ENCODE results near the gene ANAPC15. TPM values are rescaled to one million over a fixed set of nuclear protein-coding genes. Genes with fewer than 3 reads are reported as not detected.

ANAPC15 gene
- total RNA-seq, 1 experiment from 2014 or later = 37.6 TPM

Small RNA genes within 50 kb of the gene (small RNA-seq; reads per million reads assigned to genes)
- 0 reads per million in 2 experiments for gene MIR3165

Other genes starting within 250 kb of the ANAPC15 start
- gene DEFB131B, start 234.2 kb downstream of the ANAPC15 start, total RNA-seq (2014; rRNA removed; shearing (Covaris generic)) = not detected in 2 replicates
- gene XNDC1N, start 184.1 kb downstream of the ANAPC15 start, total RNA-seq (2014; rRNA removed; shearing (Covaris generic)) = 2.0 and 3.2 TPM in 2 replicates
- gene RNF121, start 183.6 kb downstream of the ANAPC15 start, total RNA-seq (2014; rRNA removed; shearing (Covaris generic)) = 11.7 and 12.7 TPM in 2 replicates
- gene IL18BP, start 113.8 kb downstream of the ANAPC15 start, total RNA-seq (2014; rRNA removed; shearing (Covaris generic)) = 2.3 and 2.4 TPM in 2 replicates
- gene NUMA1, start 32.2 kb downstream of the ANAPC15 start, total RNA-seq (2014; rRNA removed; shearing (Covaris generic)) = 48.8 and 57.0 TPM in 2 replicates
- gene LRRC51, start 31.8 kb downstream of the ANAPC15 start, total RNA-seq (2014; rRNA removed; shearing (Covaris generic)) = 6.7 and 7.5 TPM in 2 replicates
- 49.7 and 51.6 TPM in 2 replicates for gene LAMTOR1, start 9.4 kb downstream of the ANAPC15 start, total RNA-seq (2014; rRNA removed; shearing (Covaris generic))
- gene TOMT, start 6.8 kb downstream of the ANAPC15 start, total RNA-seq (2014; rRNA removed; shearing (Covaris generic)) = not detected in 2 replicates
- gene FOLR3, start 23.0 kb upstream of the ANAPC15 start, total RNA-seq (2014; rRNA removed; shearing (Covaris generic)) = not detected in 2 replicates
- not detected in 2 replicates for gene FOLR1, start 79.4 kb upstream of the ANAPC15 start, total RNA-seq (2014; rRNA removed; shearing (Covaris generic))
- gene FOLR2, start 104.1 kb upstream of the ANAPC15 start, total RNA-seq (2014; rRNA removed; shearing (Covaris generic)) = not detected in 2 replicates
- 49.1 and 55.6 TPM in 2 replicates for gene INPPL1, start 112.1 kb upstream of the ANAPC15 start, total RNA-seq (2014; rRNA removed; shearing (Covaris generic))
- not detected in 2 replicates for gene PHOX2A, start 131.5 kb upstream of the ANAPC15 start, total RNA-seq (2014; rRNA removed; shearing (Covaris generic))